Karpas-422 (cell line): ENCODE data around the gene BICDL1. TPM values are rescaled to one million over a fixed set of nuclear protein-coding genes. Genes with fewer than 3 reads are reported as not detected.
A peak's percentile ranks its signal among the peaks of the same experiment; 100 is the strongest.
"Not testable (repeated sequence)": the region's sequence is repeated elsewhere in the genome, so short reads cannot be mapped to it uniquely, and the experiment has no call there.

Source experiments
- DNase-seq: peaks from one replicate; pipeline ENCODE4 v3.0.0-alpha.2; 2015
- H2AFZ ChIP-seq: fragments of 200-600 bp; sonication (generic); 2 replicates; pipeline ENCODE4 v1.6.1; 2014; ENCODE audit warnings: antibody characterized with exemption, low read length, mixed read lengths
- H3K27ac ChIP-seq: fragments of 200-600 bp; sonication (generic); 2 replicates; pipeline ENCODE4 v1.5.1; 2014; ENCODE audit warnings: mild to moderate bottlenecking, low read length, moderate library complexity
- H3K27me3 ChIP-seq: fragments of 200-600 bp; sonication (generic); 2 replicates; pipeline ENCODE4 v1.6.1; 2014; ENCODE audit warnings: low read length, mixed read lengths
- H3K36me3 ChIP-seq: fragments of 200-600 bp; sonication (generic); 2 replicates; pipeline ENCODE4 v1.6.1; 2014; ENCODE audit warnings: low read length, mixed read lengths; ENCODE audit not compliant: insufficient read depth
- H3K4me1 ChIP-seq: fragments of 200-600 bp; sonication (generic); 2 replicates; pipeline ENCODE4 v1.6.1; 2014; ENCODE audit warnings: mild to moderate bottlenecking, low read length, mixed read lengths
- H3K4me2 ChIP-seq: fragments of 200-600 bp; sonication (generic); 2 replicates; pipeline ENCODE4 v1.6.1; 2014; ENCODE audit warnings: low read length, low read depth, mild to moderate bottlenecking; ENCODE audit not compliant: poor library complexity, severe bottlenecking
- H3K4me3 ChIP-seq: fragments of 200-600 bp; sonication (generic); 2 replicates; pipeline ENCODE4 v1.5.1; 2014; ENCODE audit warnings: mild to moderate bottlenecking, antibody characterized with exemption, low read length, mixed read lengths
- H3K79me2 ChIP-seq: fragments of 200-600 bp; sonication (generic); 2 replicates; pipeline ENCODE4 v1.6.1; 2014; ENCODE audit warnings: mild to moderate bottlenecking, low read length, mixed read lengths
- H3K9ac ChIP-seq: fragments of 200-600 bp; sonication (generic); 2 replicates; pipeline ENCODE4 v1.6.0; 2014; ENCODE audit warnings: low read length
- H3K9me2 ChIP-seq: fragments of 200-600 bp; sonication (generic), shearing (Covaris generic); replicated peaks from 2 replicates; pipeline ENCODE4 v1.6.0; 2014; ENCODE audit warnings: mild to moderate bottlenecking, low read length, moderate library complexity; ENCODE audit not compliant: insufficient read depth
- H3K9me3 ChIP-seq: fragments of 300-700, 200-600 bp; sonication (generic); 2 replicates; pipeline ENCODE4 v1.6.1; 2014; ENCODE audit warnings: low read length, mixed read lengths
- H4K20me1 ChIP-seq: fragments of 200-600 bp; sonication (generic); 2 replicates; pipeline ENCODE4 v1.6.1; 2014; ENCODE audit warnings: mild to moderate bottlenecking, antibody characterized with exemption, low read length, low read depth; ENCODE audit not compliant: insufficient read depth
- total RNA-seq: library from RNA; depleted of rRNA; stranded (reverse); fragments of >200 nt; shearing (Covaris generic); gene quantifications from 2 replicates; pipeline ENCODE4 v1.2.3, GENCODE V29; 2014; ENCODE audit warnings: low replicate concordance

Gene BICDL1
- total RNA-seq, 1 experiment from 2014 or later, result 28.5 TPM

- Histone ChIP-seq H3K27me3 (no peaks in the 10 kb centered on the region), H3K79me2 (peaks cover 67% of the 10 kb centered on the region), H3K4me3 (no peak overlapping the region), H4K20me1 (no peaks in the 10 kb centered on the region), H3K27ac (no peak overlapping the region), H3K4me1 (peaks cover 36% of the 10 kb centered on the region), H3K9me2 (no peaks in the 10 kb centered on the region), H3K9ac (no peak overlapping the region), H2AFZ (no peak overlapping the region), H3K9me3 (no peaks in the 10 kb centered on the region), H3K4me2 (no peak overlapping the region), H3K36me3 (peaks cover 5% of the 10 kb centered on the region; the same call in 1 of the 2 replicates)
- no peak for DNase-seq
Measured at GRCh38 chr12:120010661-120011230, 21.7 kb downstream of the BICDL1 start.

- Histone ChIP-seq H3K9me3 (no peaks in the 10 kb centered on the region), H3K9me2 (no peaks in the 10 kb centered on the region), H3K27me3 (no peaks in the 10 kb centered on the region), H3K27ac (no peak overlapping the region), H3K4me3 (no peak overlapping the region), H3K36me3 (peaks cover 5% of the 10 kb centered on the region; the same call in 1 of the 2 replicates), H3K4me1 (peaks cover 22% of the 10 kb centered on the region), H3K9ac (no peak overlapping the region), H2AFZ (no peak overlapping the region), H4K20me1 (no peaks in the 10 kb centered on the region), H3K4me2 (no peak overlapping the region), H3K79me2 (peaks cover 64% of the 10 kb centered on the region)
- DNase-seq, result peak; percentile 82
Measured at GRCh38 chr12:120012067-120012621, 23.1 kb downstream of the BICDL1 start.

- DNase-seq, result no peak
- H3K4me2 ChIP-seq, result no peak overlapping the region
- H3K4me1 ChIP-seq, result peaks cover 21% of the 10 kb centered on the region
Measured at GRCh38 chr12:120013659-120014380, 24.8 kb downstream of the BICDL1 start.

GRCh38 chr12:120014381-120014735 lies 25.3 kb downstream of the BICDL1 start:
- Histone ChIP-seq H3K4me1 (peaks cover 26% of the 10 kb centered on the region), H3K79me2 (peaks cover 52% of the 10 kb centered on the region)
- H2AFZ ChIP-seq, H3K4me2 ChIP-seq, H4K20me1 ChIP-seq, H3K9ac ChIP-seq, H3K9me2 ChIP-seq, H3K27ac ChIP-seq, H3K27me3 ChIP-seq, H3K4me3 ChIP-seq, H3K9me3 ChIP-seq, H3K36me3 ChIP-seq, DNase-seq: not testable (repeated sequence)

More at GRCh38 chr12:120013659-120014380, 24.8 kb downstream of the BICDL1 start:
- Histone ChIP-seq H3K9me3 (no peaks in the 10 kb centered on the region), H3K4me3 (no peak overlapping the region), H3K36me3 (peaks cover 5% of the 10 kb centered on the region; the same call in 1 of the 2 replicates), H3K9ac (no peak overlapping the region), H2AFZ (no peak overlapping the region), H4K20me1 (no peaks in the 10 kb centered on the region), H3K27ac (no peak overlapping the region), H3K9me2 (no peaks in the 10 kb centered on the region), H3K79me2 (peaks cover 51% of the 10 kb centered on the region), H3K27me3 (no peaks in the 10 kb centered on the region)

GRCh38 chr12:120015313-120015712 lies 26.3 kb downstream of the BICDL1 start:
- Histone ChIP-seq H3K4me1 (peaks cover 35% of the 10 kb centered on the region), H3K9me2 (no peaks in the 10 kb centered on the region), H3K9ac (no peak overlapping the region), H3K27me3 (no peaks in the 10 kb centered on the region), H3K79me2 (peaks cover 49% of the 10 kb centered on the region), H3K27ac (0 out of 2 replicates have a peak overlapping the region, but pooled peaks have one; percentile 4), H2AFZ (no peak overlapping the region), H3K4me2 (no peak overlapping the region), H3K9me3 (no peaks in the 10 kb centered on the region), H4K20me1 (no peaks in the 10 kb centered on the region), H3K36me3 (peaks cover 5% of the 10 kb centered on the region; the same call in 1 of the 2 replicates), H3K4me3 (no peak overlapping the region)
- no peak for DNase-seq

- H3K27me3 ChIP-seq, H3K9me2 ChIP-seq, H3K9ac ChIP-seq, H3K27ac ChIP-seq, H3K36me3 ChIP-seq, H3K9me3 ChIP-seq, H4K20me1 ChIP-seq, H2AFZ ChIP-seq, H3K4me2 ChIP-seq, H3K4me3 ChIP-seq, DNase-seq: not testable (repeated sequence)
- H3K4me1 ChIP-seq, result peaks cover 30% of the 10 kb centered on the region
- H3K79me2 ChIP-seq, result peaks cover 45% of the 10 kb centered on the region
Measured at GRCh38 chr12:120016199-120016598, 27.2 kb downstream of the BICDL1 start.

- Histone ChIP-seq H3K4me1 (peaks cover 16% of the 10 kb centered on the region), H3K4me3 (no peak overlapping the region), H4K20me1 (no peaks in the 10 kb centered on the region), H3K79me2 (peaks cover 23% of the 10 kb centered on the region), H3K27me3 (no peaks in the 10 kb centered on the region), H3K9ac (no peak overlapping the region), H3K27ac (no peak overlapping the region; the same call in 1 of the 2 replicates), H3K9me3 (no peaks in the 10 kb centered on the region; the same call in 1 of the 2 replicates), H3K36me3 (peaks cover 10% of the 10 kb centered on the region), H3K9me2 (no peaks in the 10 kb centered on the region), H3K4me2 (peak overlapping the region; percentile 41), H2AFZ (no peak overlapping the region)
- no peak for DNase-seq
Measured at GRCh38 chr12:120019197-120019596, 30.2 kb downstream of the BICDL1 start.

GRCh38 chr12:120019938-120020337 lies 30.9 kb downstream of the BICDL1 start:
- DNase-seq, result no peak
- H3K9ac ChIP-seq, result no peak overlapping the region
- H3K4me2 ChIP-seq, result peak overlapping the region; percentile 41
- no peaks in the 10 kb centered on the region for H3K27me3 ChIP-seq
- peaks cover 23% of the 10 kb centered on the region for H3K79me2 ChIP-seq
- peak overlapping the region; percentile 25 for H3K27ac ChIP-seq
- no peak overlapping the region for H2AFZ ChIP-seq
- H4K20me1 ChIP-seq, result no peaks in the 10 kb centered on the region
- peaks cover 9% of the 10 kb centered on the region for H3K36me3 ChIP-seq
- peaks cover 16% of the 10 kb centered on the region for H3K4me1 ChIP-seq
- no peak overlapping the region for H3K4me3 ChIP-seq
- H3K9me3 ChIP-seq, result no peaks in the 10 kb centered on the region; the same call in 1 of the 2 replicates
- no peaks in the 10 kb centered on the region for H3K9me2 ChIP-seq
